ENCODE measurements around the gene CD93. TPM values are rescaled to one million over a fixed set of nuclear protein-coding genes. Genes with fewer than 3 reads are reported as not detected.

The CD93 gene
- total and polyA plus RNA-seq, 2 of the 8 experiments (the other 6 are each of a cell fraction or from before 2014, with no cell fraction given), result under 0.01 to 0.07 TPM

DNA sequence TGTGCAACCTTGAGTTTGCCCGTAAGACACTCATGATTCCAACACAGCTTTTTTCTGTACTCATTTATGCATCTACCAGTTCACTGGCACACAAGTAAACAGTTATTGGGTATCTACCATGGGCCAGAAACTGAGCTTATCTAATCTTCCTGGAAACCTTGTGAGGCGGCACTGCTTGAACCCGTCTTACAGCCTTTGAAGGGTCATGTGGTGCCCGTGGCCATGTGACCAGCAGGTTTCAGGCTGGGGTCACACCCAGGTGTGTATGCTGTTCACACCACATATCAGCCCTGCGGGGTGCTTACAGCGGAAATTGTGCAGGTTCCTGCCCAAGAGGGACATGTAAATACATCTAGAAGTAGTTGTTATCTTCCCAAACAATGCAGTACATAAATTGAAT is 42.7 kb downstream of the CD93 start:
- Histone ChIP-seq H3K14ac (ENCODE audit: insufficient read length) (no peak overlapping the region), H3K23me2 (ENCODE audit: low read depth, low read length) (peaks cover 4% of the 10 kb centered on the region; the same call in 1 of the 2 replicates), H4K91ac (replicated peaks; ENCODE audit: insufficient read length, low read length) (peak overlapping the region; percentile 4), H3K4me1 (replicated peaks in 1 of 4; ENCODE audit: control insufficient read depth in 3 of 4, insufficient read depth in 4 of 4, low read length in 3 of 4) (peaks cover 6 to 19% (median 10%) of the 10 kb centered on the region in 4 experiments; a peak in 6 of 7 replicates), H2BK20ac (ENCODE audit: low read length) (peak overlapping the region; percentile 24), H2BK120ac (replicated peaks; ENCODE audit: low read depth, low read length) (no peak overlapping the region), H3K27me3 (replicated peaks in 1 of 4; ENCODE audit: control insufficient read depth in 3 of 4, extremely low read depth in 1 of 4, insufficient read depth in 3 of 4, low read length in 3 of 4) (peaks cover 15 to 43% (median 31%) of the 10 kb centered on the region in 4 experiments), H3K79me1 (ENCODE audit: low read depth, low read length) (no peaks in the 10 kb centered on the region), H3K4me2 (ENCODE audit: insufficient read depth in 1 of 2, low read depth in 2 of 2, low read length in 2 of 2) (no peak overlapping the region), H3K9me3 (ENCODE audit: insufficient read depth in 2 of 2, low read depth in 1 of 2, low read length in 1 of 2) (no peaks in the 10 kb centered on the region), H2AFZ (ENCODE audit: low read length) (no peak overlapping the region), H4K20me1 (replicated peaks in 1 of 2; ENCODE audit: control insufficient read depth in 1 of 2, insufficient read depth in 2 of 2, low read length in 2 of 2) (peaks cover 0 to 5% of the 10 kb centered on the region in 2 experiments), H3K56ac (replicated peaks; ENCODE audit: insufficient read length, low read depth, low read length) (no peak overlapping the region), H3K79me2 (ENCODE audit: control insufficient read depth in 1 of 2, insufficient read depth in 2 of 2, low read length in 2 of 2) (no peaks in the 10 kb centered on the region), H3K18ac (ENCODE audit: extremely low read depth, low read length) (no peak overlapping the region), H2BK15ac (ENCODE audit: low read length) (peak overlapping the region; percentile 66), H3K23ac (ENCODE audit: insufficient read length) (no peak overlapping the region), H2AK5ac (ENCODE audit: low read depth, low read length) (peak overlapping the region; percentile 48; the same call in 1 of the 2 replicates), H3K4ac (replicated peaks; ENCODE audit: insufficient read length, low read depth, low read length) (peak overlapping the region; percentile 4), H4K8ac (ENCODE audit: extremely low read depth, insufficient read depth, low read length) (no peak overlapping the region), H2BK5ac (ENCODE audit: low read depth, low read length) (no peak overlapping the region), H3K4me3 (ENCODE audit: extremely low read depth in 1 of 4, insufficient read depth in 2 of 4, low read depth in 3 of 4, low read length in 4 of 4) (no peak overlapping the region), H4K5ac (ENCODE audit: insufficient read length, low read depth, low read length) (no peak overlapping the region), H3K36me3 (ENCODE audit: control insufficient read depth in 2 of 4, insufficient read depth in 4 of 4, low read length in 3 of 4) (no peaks in the 10 kb centered on the region), H2BK12ac (ENCODE audit: low read depth, low read length) (peak overlapping the region; percentile 60), H3K27ac (ENCODE audit: low read depth, low read length) (no peak overlapping the region), H3K9ac (replicated peaks in 1 of 4; ENCODE audit: extremely low read depth in 1 of 4, low read depth in 3 of 4, low read length in 3 of 4) (no peak overlapping the region)
- no peak for FAIRE-seq
- CTCF ChIA-PET (ENCODE audit: partially characterized antibody), result interaction anchor here (0.7 to 2.5 kb wide), 13 partner anchors 8 to 351 kb away, joined by 3 to 8 read pairs (median 4); no protein-coding TSS in a partner anchor
- POLR2A ChIA-PET (ENCODE audit: partially characterized antibody), result interaction anchor here (1.4 kb wide), 1 partner anchor 307 kb away, joined by 3 read pairs; the partner anchor contains the start of gene NXT1
- WGBS, 2 experiments (ENCODE audit: extremely low coverage in 1 of 2, insufficient coverage in 1 of 2, insufficient read length in 1 of 2, insufficient replicate concordance in 2 of 2, low coverage in 1 of 2, low lambda C conversion rate in 2 of 2, missing lambda C conversion rate in 1 of 2), result 88% methylated on average over 6 of the region's 6 CpGs; no CpG with 5 or more reads in 1 of the 2 experiments
- no peak for DNase-seq (ENCODE audit: low read depth in 1 of 2, low spot score in 2 of 2)
- TF ChIP-seq KDM5A (IDR thresholded peaks at IDR 0.05; ENCODE audit: low read length) (no peak), CBX8 (IDR thresholded peaks at IDR 0.05; ENCODE audit: borderline replicate concordance, low read depth, low read length) (no peak), FOSL1 (IDR thresholded peaks at IDR 0.05; ENCODE audit: insufficient read depth, low read depth, low read length) (no peak), CTBP2 (IDR thresholded peaks at IDR 0.05; ENCODE audit: borderline replicate concordance, insufficient read depth, insufficient read length, low read length) (no peak), RAD21 (IDR thresholded peaks at IDR 0.05 in 1 of 2, conservative IDR thresholded peaks at IDR 0.05 in 1 of 2; ENCODE audit: low read depth in 2 of 2, low read length in 2 of 2) (peak in 1 of 2 experiments; percentile 22; a peak in 1 of 4 replicates), RFX5 (IDR thresholded peaks at IDR 0.05; ENCODE audit: borderline replicate concordance, low read depth, low read length) (no peak), MAFK (IDR thresholded peaks at IDR 0.05; ENCODE audit: low read depth, low read length) (no peak), SIX5 (IDR thresholded peaks at IDR 0.05; ENCODE audit: low read depth, low read length) (no peak), USF2 (IDR thresholded peaks at IDR 0.05; ENCODE audit: low read length) (peak; percentile 46; the same call in 1 of the 2 replicates), EZH2 (IDR thresholded peaks at IDR 0.05; ENCODE audit: low read depth, low read length, severe bottlenecking) (no peak), SUZ12 (IDR thresholded peaks at IDR 0.05; ENCODE audit: low read length) (no peak)

Measured in H1 (cell line).